Measurements from ENCODE around the gene TOPAZ1. TPM values are rescaled to one million over a fixed set of nuclear protein-coding genes. Genes with fewer than 3 reads are reported as not detected.
A peak's percentile ranks its signal among the peaks of the same experiment; 100 is the strongest.

TOPAZ1 gene
- total and polyA plus RNA-seq, 2 of the 13 experiments (the other 11 are each of a cell fraction or from before 2014, with no cell fraction given) = not detected

GRCh38 chr3:44280077-44280476 is 38.4 kb downstream of the TOPAZ1 start (continued):
- TF ChIP-seq, protein P1, sequence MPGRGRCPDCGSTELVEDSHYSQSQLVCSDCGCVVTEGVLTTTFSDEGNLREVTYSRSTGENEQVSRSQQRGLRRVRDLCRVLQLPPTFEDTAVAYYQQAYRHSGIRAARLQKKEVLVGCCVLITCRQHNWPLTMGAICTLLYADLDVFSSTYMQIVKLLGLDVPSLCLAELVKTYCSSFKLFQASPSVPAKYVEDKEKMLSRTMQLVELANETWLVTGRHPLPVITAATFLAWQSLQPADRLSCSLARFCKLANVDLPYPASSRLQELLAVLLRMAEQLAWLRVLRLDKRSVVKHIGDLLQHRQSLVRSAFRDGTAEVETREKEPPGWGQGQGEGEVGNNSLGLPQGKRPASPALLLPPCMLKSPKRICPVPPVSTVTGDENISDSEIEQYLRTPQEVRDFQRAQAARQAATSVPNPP (CRISPR knock-in tag; IDR thresholded peaks at IDR 0.05) = no peak
- no peak for TF ChIP-seq STAT6 (CRISPR knock-in tag; IDR thresholded peaks at IDR 0.05; ENCODE audit: borderline replicate concordance)

- no peak overlapping the region for H3K9ac ChIP-seq (ENCODE audit: insufficient read depth, low read depth, low read length)
- no peaks in the 10 kb centered on the region for H3K4me1 ChIP-seq (ENCODE audit: insufficient read depth, low read length)
- ChIA-PET POLR2A (no interaction called here), CTCF (ENCODE audit: low intra/inter-chr PET ratio, low total read pairs) (no interaction called here)
- in situ Hi-C loops (cut with HindIII; ENCODE audit: extremely low pct_ligation_motif_present, low pct_unique_long_range_greater_than_20kb) = no loop called here
- ATAC-seq (no peak), FAIRE-seq (no peak), DNase-seq (ENCODE audit: low spot score) (no peak)
- H3K27me3 ChIP-seq (ENCODE audit: control insufficient read depth in 1 of 2, insufficient read depth in 2 of 2, low read length in 2 of 2) = peaks cover 0 to 3% of the 10 kb centered on the region in 2 experiments; a peak in 1 of 5 replicates
- WGBS (ENCODE audit: low lambda C conversion rate) = 0% methylated on average over 2 of the region's 2 CpGs
- TF ChIP-seq ZNF567 (CRISPR knock-in tag; IDR thresholded peaks at IDR 0.05; ENCODE audit: borderline replicate concordance) = no peak
- TF ChIP-seq ZNF747 (CRISPR knock-in tag; IDR thresholded peaks at IDR 0.05; ENCODE audit: borderline replicate concordance) = no peak
- no peak for TF ChIP-seq ETV5 (CRISPR knock-in tag; IDR thresholded peaks at IDR 0.05; ENCODE audit: borderline replicate concordance)
- TF ChIP-seq CTCF (CRISPR knock-in tag; IDR thresholded peaks at IDR 0.05) = 0 out of 2 replicates have a peak, but pooled peaks have one; percentile 12
- no peak for TF ChIP-seq MLLT10 (CRISPR knock-in tag; IDR thresholded peaks at IDR 0.05)
- H3K79me2 ChIP-seq (ENCODE audit: insufficient read depth, low read length) = no peaks in the 10 kb centered on the region
- H4K20me1 ChIP-seq (ENCODE audit: insufficient read depth, low read length) = no peaks in the 10 kb centered on the region
- intact Hi-C loops (cut with micrococcal nuclease; ENCODE audit: unreplicated experiment) = loop anchor here (5.0 kb wide), 1 partner anchor 718 kb away; no protein-coding TSS in a partner anchor
- BruUV-seq (replicated peaks) = no TSS peak
- H3K4me3 ChIP-seq (replicated peaks in 1 of 3; ENCODE audit: insufficient read depth in 1 of 3, low read depth in 2 of 3, low read length in 3 of 3) = no peak overlapping the region
- no peak overlapping the region for H3K4me2 ChIP-seq (ENCODE audit: low read depth, low read length)
- H3K27ac ChIP-seq (ENCODE audit: extremely low read length, insufficient read depth, low read length) = no peak overlapping the region
- no peaks in the 10 kb centered on the region for H3K36me3 ChIP-seq (replicated peaks in 1 of 2; ENCODE audit: control insufficient read depth in 1 of 2, insufficient read depth in 2 of 2, low read length in 2 of 2)
- no peak overlapping the region for H2AFZ ChIP-seq (ENCODE audit: low read length)
- H3K9me3 ChIP-seq (ENCODE audit: low read length) = no peaks in the 10 kb centered on the region
These were observed 38.9 kb downstream of the TOPAZ1 start for GRCh38 chr3:44280631-44281030.

Data from HepG2 (cell line).